DND-41 (cell line): ENCODE measurements around the gene HOXA2.

Experiments used
- CTCF ChIP-seq: IDR thresholded peaks from 2 replicates; pipeline ENCODE4 v1.5.1; 2012; ENCODE audit warnings: borderline replicate concordance, low read length, moderate library complexity, mild to moderate bottlenecking; ENCODE audit not compliant: poor library complexity, severe bottlenecking; ENCODE audit errors: extremely low read depth
- EZH2 ChIP-seq: IDR thresholded peaks from 3 replicates; pipeline ENCODE4 v1.6.1; 2012; ENCODE audit warnings: borderline replicate concordance, low read depth, mild to moderate bottlenecking, moderate library complexity, low read length, inconsistent platforms; ENCODE audit not compliant: severe bottlenecking

DNA sequence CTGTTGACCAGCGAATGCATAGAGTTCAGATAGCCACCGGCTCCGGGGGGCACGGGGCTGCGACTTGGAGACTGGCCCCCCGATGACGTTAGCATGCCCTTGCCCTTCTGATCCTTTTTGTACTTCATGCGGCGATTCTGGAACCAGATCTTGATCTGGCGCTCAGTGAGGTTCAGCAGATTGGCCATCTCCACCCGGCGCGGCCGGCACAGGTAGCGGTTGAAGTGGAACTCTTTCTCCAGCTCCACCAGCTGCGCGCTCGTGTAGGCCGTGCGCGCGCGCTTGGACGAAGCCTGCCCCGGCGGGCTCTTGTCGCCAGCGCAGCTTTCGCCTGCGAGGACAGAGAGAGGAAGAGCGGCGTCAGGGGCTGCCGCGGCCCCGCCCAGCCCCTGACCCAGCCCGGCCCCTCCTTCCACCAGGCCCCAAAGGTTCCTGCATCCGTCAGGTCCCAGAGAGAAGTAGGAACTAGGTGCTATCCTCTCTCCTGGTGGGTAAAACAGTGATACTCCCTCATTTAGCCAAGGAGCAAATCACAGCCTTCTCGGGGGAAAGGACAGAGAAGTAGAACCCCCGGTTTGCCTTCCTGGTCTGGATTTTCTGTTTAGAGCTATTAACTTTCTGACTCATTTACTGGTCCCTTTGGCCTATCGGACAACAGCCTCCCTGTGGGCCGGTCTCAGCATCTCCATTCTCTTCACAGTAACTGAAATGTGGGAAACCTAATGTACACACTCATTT lies 6.1 kb upstream of the HOXA2 start:
- TF ChIP-seq EZH2: no peak
- TF ChIP-seq CTCF: no peak
